ENCODE results near the gene ARHGEF18. TPM values are rescaled to one million over a fixed set of nuclear protein-coding genes. Genes with fewer than 3 reads are reported as not detected.
"Not testable (repeated sequence)": the region's sequence is repeated elsewhere in the genome, so short reads cannot be mapped to it uniquely, and the experiment has no call there.

ARHGEF18 gene
- total RNA-seq, 1 experiment from 2014 or later, result 38.3 TPM

GRCh38 chr19:7368456-7368855 is 19.7 kb downstream of the ARHGEF18 start:
- no peak overlapping the region for H2BK15ac ChIP-seq (ENCODE audit: low read depth, low read length)
- H3K56ac ChIP-seq (ENCODE audit: insufficient read length, low read depth, low read length), result no peak overlapping the region
- Mint-ChIP-seq H3K36me3 (ENCODE audit: insufficient read depth in 1 of 3, low read depth in 3 of 3) (no peaks in the 10 kb centered on the region), H3K4me1 (peaks cover 5 to 6% of the 10 kb centered on the region in 2 experiments; a peak in 2 of 4 replicates), H3K27ac (peak overlapping the region; percentile 3 to 70 (median 46); a peak in 4 of 7 replicates), H3K4me3 (no peak overlapping the region), H3K9me3 (no peaks in the 10 kb centered on the region), H3K27me3 (ENCODE audit: low read depth) (peaks cover 25% of the 10 kb centered on the region)
- TF ChIP-seq CTCF (conservative IDR thresholded peaks at IDR 0.05), result no peak
- no peak overlapping the region for H2BK20ac ChIP-seq (ENCODE audit: low read depth, low read length, poor library complexity, severe bottlenecking)
- no peaks in the 10 kb centered on the region for H3K79me2 ChIP-seq (ENCODE audit: insufficient read depth, low read length)
- H3K27me3 ChIP-seq (ENCODE audit: insufficient read depth, low read length), result no peaks in the 10 kb centered on the region
- H2AFZ ChIP-seq (ENCODE audit: low read length), result no peak overlapping the region
- H3K4me1 ChIP-seq (ENCODE audit: insufficient read depth, low read length), result no peaks in the 10 kb centered on the region
- H3K79me1 ChIP-seq (ENCODE audit: insufficient read depth, low read depth, low read length, poor library complexity, severe bottlenecking), result no peaks in the 10 kb centered on the region
- no peak overlapping the region for H2BK120ac ChIP-seq (ENCODE audit: low read depth, low read length, poor library complexity, severe bottlenecking)
- H3K23ac ChIP-seq (ENCODE audit: insufficient read length, low read depth, low read length), result no peak overlapping the region
- H3K9ac ChIP-seq (ENCODE audit: extremely low read depth, insufficient read length, low read length), result no peak overlapping the region
- no peak overlapping the region for H2AK5ac ChIP-seq (ENCODE audit: insufficient read length, low read length)
- no peaks in the 10 kb centered on the region for H3K9me3 ChIP-seq (ENCODE audit: control insufficient read depth, low read depth, low read length)
- DNase-seq, result no peak
- no peaks in the 10 kb centered on the region for H4K20me1 ChIP-seq (ENCODE audit: control insufficient read depth, insufficient read depth, insufficient read length)
- no peak overlapping the region for H2BK12ac ChIP-seq (ENCODE audit: insufficient read length, low read depth, low read length)
- H4K8ac ChIP-seq (replicated peaks; ENCODE audit: insufficient read length, low read depth, low read length), result no peak overlapping the region
- H3T11ph ChIP-seq (ENCODE audit: low read length), result no peak overlapping the region
- WGBS (ENCODE audit: extremely low coverage, insufficient read length, low lambda C conversion rate), result no CpG with 5 or more reads among the region's 4 CpGs
- H2BK5ac ChIP-seq (ENCODE audit: insufficient read length, low read length), result no peak overlapping the region
- H3K18ac ChIP-seq (ENCODE audit: insufficient read length, low read depth, low read length), result no peak overlapping the region
- no peak overlapping the region for H3K27ac ChIP-seq (ENCODE audit: insufficient read length, low read depth, low read length)
- H4K91ac ChIP-seq (ENCODE audit: insufficient read length, low read depth, low read length), result no peak overlapping the region
- no peak overlapping the region for H3K4me2 ChIP-seq (ENCODE audit: insufficient read depth, insufficient read length, low read length)
- no peak overlapping the region for H3K14ac ChIP-seq (ENCODE audit: insufficient read depth, low read length)
- H4K5ac ChIP-seq (ENCODE audit: insufficient read length, low read depth, low read length), result no peak overlapping the region
- no peak overlapping the region for H3K4ac ChIP-seq (ENCODE audit: low read depth, low read length)
- H3K23me2 ChIP-seq (ENCODE audit: insufficient read length, low read depth, low read length, poor library complexity, severe bottlenecking), result peaks cover 3% of the 10 kb centered on the region

GRCh38 chr19:7368866-7369265 is 20.1 kb downstream of the ARHGEF18 start:
- Mint-ChIP-seq H3K27me3 (ENCODE audit: low read depth) (peaks cover 22% of the 10 kb centered on the region), H3K27ac (peak overlapping the region; percentile 3 to 70 (median 46); a peak in 3 of 7 replicates)
- H3K14ac ChIP-seq (ENCODE audit: insufficient read depth, low read length); H3T11ph ChIP-seq (ENCODE audit: low read length); H3K27me3 ChIP-seq (ENCODE audit: insufficient read depth, low read length); H3K4me3 Mint-ChIP-seq; H3K27ac ChIP-seq (ENCODE audit: insufficient read length, low read depth, low read length); H2BK5ac ChIP-seq (ENCODE audit: insufficient read length, low read length); H3K4me1 Mint-ChIP-seq; H3K9me3 ChIP-seq (ENCODE audit: control insufficient read depth, low read depth, low read length); H3K18ac ChIP-seq (ENCODE audit: insufficient read length, low read depth, low read length); H2BK12ac ChIP-seq (ENCODE audit: insufficient read length, low read depth, low read length); DNase-seq; H3K4me1 ChIP-seq (ENCODE audit: insufficient read depth, low read length); H3K23ac ChIP-seq (ENCODE audit: insufficient read length, low read depth, low read length); H3K79me2 ChIP-seq (ENCODE audit: insufficient read depth, low read length); H3K56ac ChIP-seq (ENCODE audit: insufficient read length, low read depth, low read length); H2AFZ ChIP-seq (ENCODE audit: low read length); H3K4me2 ChIP-seq (ENCODE audit: insufficient read depth, insufficient read length, low read length); H4K20me1 ChIP-seq (ENCODE audit: control insufficient read depth, insufficient read depth, insufficient read length); H3K23me2 ChIP-seq (ENCODE audit: insufficient read length, low read depth, low read length, poor library complexity, severe bottlenecking); H4K5ac ChIP-seq (ENCODE audit: insufficient read length, low read depth, low read length); H2BK120ac ChIP-seq (ENCODE audit: low read depth, low read length, poor library complexity, severe bottlenecking); H3K79me1 ChIP-seq (ENCODE audit: insufficient read depth, low read depth, low read length, poor library complexity, severe bottlenecking); H2AK5ac ChIP-seq (ENCODE audit: insufficient read length, low read length); H2BK20ac ChIP-seq (ENCODE audit: low read depth, low read length, poor library complexity, severe bottlenecking); H3K9ac ChIP-seq (ENCODE audit: extremely low read depth, insufficient read length, low read length); H3K4ac ChIP-seq (ENCODE audit: low read depth, low read length); H3K36me3 Mint-ChIP-seq (ENCODE audit: insufficient read depth in 1 of 3, low read depth in 3 of 3); H3K9me3 Mint-ChIP-seq; H4K8ac ChIP-seq (replicated peaks; ENCODE audit: insufficient read length, low read depth, low read length); H2BK15ac ChIP-seq (ENCODE audit: low read depth, low read length); H4K91ac ChIP-seq (ENCODE audit: insufficient read length, low read depth, low read length): not testable (repeated sequence)
- WGBS (ENCODE audit: extremely low coverage, insufficient read length, low lambda C conversion rate), result no CpG with 5 or more reads among the region's 13 CpGs

All from H9 (cell line).